HL-60/S4 treated with retinoic acid at 250 ng/mL for 4 days and 3 days (cell line): ENCODE data around the gene MFAP3.
"Not testable (repeated sequence)": the region's sequence is repeated elsewhere in the genome, so short reads cannot be mapped to it uniquely, and the experiment has no call there.

Source experiments
- in situ Hi-C: fragments of 300-500 bp; cut with MboI; formaldehyde crosslinking; loops from 2 replicates; pipeline ENCODE4 v1.7.0; 2022; ENCODE audit warnings: low sequenced_read_pairs

MFAP3 gene

DNA sequence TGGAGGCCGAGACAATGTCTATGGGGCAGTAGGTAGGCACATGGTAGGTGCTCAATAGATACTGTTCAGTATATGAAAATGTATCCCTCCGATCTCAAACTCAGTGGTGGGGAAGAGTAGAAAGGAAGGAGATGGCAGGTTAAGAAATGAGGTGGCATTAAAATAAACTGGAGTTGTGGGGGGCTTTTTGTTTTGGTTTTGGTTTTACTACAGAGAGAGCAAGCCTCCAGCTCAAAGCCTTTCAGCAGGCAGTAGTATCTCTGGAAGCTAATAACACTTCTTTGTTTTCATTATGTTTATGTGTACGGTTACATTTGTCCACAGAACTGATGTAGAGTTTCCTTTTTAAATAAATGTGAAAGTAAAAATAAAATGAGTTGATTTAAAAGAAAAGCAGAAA, 8.6 kb downstream of the MFAP3 start:
- in situ Hi-C loops: no loop called here

DNA sequence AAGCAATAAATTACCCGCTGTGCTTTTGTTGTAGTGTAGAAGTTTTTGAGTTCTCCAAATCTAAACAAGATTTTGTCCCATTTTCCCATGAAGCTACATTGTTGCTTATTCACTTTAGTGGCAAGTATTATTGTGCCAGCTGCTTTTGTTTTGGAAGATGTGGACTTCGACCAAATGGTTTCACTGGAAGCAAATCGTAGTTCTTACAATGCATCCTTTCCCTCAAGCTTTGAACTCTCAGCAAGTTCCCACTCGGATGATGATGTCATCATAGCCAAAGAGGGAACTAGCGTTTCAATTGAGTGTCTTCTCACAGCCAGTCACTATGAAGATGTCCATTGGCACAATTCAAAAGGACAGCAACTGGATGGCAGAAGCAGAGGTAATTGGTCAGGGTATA, 10.9 kb downstream of the MFAP3 start:
- in situ Hi-C loops: no loop called here

DNA sequence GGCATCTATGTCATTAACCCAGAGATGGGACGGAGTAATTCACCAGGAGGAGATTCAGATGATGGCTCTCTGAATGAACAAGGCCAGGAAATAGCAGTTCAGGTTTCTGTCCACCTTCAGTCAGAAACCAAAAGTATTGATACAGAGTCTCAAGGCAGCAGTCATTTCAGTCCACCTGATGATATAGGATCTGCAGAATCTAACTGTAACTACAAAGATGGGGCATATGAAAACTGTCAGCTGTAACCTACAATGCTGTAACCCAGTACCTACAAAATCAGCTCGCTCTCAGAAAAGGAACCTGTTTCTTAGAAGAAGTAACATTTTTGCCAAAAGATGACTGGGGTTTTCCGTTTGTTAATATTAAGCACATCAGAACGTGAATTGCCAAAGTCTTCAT, 14.7 kb downstream of the MFAP3 start:
- in situ Hi-C loops: no loop called here

DNA sequence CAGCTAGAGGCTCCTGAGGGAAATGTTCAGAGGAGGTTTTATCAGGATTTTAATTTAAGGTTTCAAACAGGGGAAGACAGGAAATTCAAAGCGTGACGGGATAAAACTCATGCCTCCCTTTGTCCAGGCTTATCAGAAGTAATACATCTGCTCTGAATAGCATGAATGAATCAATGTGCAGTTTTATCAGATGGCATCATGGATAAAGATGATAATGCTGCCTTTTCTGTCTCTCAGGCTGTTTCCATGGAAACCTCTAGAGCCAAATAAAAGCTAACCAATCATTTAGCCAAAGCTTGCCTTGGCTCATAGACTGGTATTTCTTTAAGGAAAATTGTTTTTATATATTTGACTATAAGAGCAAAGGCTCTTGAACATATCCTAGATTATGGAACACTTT, 16.4 kb downstream of the MFAP3 start:
- in situ Hi-C loops: no loop called here

DNA sequence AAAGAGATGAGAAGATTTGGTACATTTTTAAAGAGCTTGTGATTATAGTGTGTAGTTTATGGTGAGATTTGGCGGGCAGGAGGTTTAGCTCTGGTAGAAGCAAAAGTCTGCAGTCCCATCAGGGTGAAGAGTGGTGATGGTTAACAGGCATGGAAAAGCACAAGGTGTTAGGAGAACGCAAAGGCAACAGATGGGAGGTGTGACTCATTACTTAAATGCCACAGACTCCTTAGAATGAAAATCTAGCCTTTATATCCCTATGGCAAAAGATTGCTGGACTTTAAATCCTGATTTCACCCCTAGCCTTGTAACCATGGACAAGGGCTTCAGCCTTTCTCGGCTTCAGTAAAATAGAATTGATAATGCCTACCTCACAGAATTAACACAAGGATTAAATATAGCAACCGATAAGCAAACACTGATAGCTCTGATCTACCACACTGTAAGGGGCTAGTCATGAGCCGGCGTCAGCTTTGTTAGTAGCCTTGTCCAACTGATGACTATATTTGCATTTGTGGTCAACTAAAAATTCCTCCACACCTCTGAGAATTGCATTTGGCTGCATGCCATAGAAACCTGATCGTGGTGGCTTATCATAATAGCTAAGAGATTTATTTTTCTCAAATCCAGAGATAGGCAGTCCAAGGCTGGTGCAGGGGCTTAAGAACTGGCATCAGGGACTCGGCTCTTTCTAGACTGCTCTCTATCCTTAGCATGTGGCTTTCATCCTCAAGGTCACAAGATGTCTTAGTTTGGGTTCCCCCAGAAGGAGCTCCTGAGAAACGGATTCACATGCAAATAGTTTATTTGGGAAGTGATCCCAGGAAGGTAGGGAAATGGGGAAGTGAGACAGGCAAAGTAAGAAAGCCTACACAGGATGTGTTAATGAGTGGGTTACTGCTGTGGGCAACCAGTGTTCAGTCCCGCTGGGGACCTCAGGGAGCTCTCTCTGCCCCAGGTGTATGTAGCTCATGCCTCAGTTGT, 19.6 kb downstream of the MFAP3 start:
- in situ Hi-C loops: no loop called here

DNA sequence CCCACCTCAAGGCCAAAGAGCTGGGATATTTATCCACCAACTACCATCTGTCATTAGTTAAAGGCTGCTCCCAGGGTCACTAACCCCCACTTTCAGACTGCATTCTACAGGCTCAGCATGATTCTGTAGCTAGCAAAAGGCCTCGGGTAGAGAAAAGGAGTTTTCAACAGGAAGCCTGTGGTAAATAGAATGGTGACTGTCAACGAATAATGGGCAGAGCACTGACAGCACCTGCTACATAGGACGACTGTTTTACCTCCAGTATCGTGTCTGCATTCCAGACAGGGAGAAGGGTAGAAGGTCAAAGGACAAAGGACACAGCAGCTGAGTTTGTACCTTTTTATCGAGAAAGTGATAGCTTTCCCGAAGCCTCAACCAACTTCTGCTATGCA, 20.3 kb downstream of the MFAP3 start:
- in situ Hi-C loops: no loop called here

DNA sequence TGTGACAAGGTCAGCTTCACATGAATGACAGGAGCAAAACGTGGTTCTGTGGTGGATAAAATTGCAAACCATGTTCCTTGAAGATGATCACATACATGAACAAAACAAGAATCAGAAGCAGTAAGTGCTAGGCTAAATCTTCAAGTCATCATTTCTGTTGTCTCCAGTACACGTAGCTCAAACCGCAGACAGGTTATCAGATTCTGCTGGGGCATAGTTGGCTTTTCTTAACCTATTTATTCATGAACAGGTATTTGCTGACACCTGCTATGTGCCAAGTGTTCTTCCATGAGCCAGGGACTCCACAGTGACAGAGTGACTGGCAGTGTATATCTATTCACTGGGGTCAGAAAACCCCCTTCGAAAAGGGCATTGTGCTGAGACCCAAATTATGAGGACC, 20.8 kb downstream of the MFAP3 start:
- in situ Hi-C loops: no loop called here

DNA sequence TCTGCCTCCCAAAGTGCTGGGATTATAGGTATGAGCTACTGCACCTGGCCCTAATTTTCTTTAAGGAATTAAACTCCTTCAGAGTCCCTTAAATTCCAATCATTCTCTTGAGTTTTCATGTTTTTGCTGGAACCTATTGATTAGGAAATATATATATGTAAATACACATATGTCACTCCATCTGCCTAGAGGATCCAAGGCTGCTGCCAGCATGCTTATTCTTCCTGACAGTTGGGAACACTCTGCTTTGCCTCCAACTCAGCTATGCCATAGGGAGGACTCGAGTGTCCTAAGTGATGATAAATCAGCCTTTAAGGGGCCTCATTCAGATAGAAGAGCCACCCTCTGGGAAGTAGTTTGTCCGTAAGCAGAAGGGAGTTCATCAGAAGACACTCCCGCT, 21.8 kb downstream of the MFAP3 start:
- in situ Hi-C loops: no loop called here

DNA sequence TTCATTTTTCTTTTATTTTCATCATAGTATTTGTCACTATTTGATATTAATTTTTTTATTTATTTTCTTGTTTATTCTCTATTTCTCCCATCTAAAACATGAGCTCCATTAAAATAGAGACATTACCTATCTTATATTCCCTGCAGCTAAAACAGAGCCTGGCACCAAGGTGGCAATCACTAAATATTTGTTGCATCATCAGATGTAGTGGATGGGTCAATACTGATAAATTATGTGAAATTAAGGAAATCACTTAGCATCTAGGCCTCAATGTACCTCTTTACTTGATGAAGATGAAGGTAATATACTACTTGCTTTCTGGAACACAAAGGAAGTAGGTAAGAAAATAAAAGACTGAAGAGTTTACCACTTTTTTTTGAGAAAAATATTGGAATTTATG, 24.6 kb downstream of the MFAP3 start:
- in situ Hi-C loops: no loop called here

DNA sequence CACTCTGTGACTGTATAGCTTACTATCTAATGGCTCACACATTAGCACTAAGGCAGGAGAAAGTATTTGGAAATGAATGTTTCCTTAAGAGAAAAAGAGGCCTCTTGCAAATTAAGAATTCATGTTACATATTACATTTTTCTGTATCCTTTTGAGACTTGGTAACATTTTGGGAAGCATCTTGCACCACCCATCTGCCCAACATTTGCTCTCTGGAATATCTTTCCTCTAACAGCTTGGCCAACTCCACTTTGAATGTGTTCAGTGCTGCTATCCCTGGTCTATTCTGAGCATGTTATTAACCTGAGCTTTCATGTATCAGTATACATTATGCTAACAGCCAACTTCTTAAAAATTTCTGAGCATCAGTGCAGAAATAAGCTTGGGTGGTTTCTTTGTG, 27.2 kb downstream of the MFAP3 start:
- in situ Hi-C loops: no loop called here

DNA sequence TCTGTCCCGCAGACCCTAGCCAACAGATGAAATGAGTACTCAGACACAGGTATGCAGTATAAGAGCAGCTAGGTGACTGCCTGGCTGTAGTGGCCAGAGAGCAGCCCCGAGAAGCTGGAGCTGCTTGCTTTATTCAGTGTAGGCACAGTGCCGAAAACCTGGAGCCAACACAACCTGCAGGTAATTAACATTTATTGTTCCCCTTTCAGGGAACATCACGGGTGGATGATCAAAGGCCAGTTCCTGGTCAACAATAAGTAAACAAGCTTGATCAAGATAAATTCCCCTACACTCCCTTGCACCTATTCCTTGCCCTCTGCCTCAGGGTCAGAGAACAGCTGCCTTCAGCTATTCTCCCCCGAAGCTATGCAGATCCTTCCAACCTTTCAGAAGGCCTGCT, 31.1 kb downstream of the MFAP3 start:
- in situ Hi-C loops: not testable (repeated sequence)

DNA sequence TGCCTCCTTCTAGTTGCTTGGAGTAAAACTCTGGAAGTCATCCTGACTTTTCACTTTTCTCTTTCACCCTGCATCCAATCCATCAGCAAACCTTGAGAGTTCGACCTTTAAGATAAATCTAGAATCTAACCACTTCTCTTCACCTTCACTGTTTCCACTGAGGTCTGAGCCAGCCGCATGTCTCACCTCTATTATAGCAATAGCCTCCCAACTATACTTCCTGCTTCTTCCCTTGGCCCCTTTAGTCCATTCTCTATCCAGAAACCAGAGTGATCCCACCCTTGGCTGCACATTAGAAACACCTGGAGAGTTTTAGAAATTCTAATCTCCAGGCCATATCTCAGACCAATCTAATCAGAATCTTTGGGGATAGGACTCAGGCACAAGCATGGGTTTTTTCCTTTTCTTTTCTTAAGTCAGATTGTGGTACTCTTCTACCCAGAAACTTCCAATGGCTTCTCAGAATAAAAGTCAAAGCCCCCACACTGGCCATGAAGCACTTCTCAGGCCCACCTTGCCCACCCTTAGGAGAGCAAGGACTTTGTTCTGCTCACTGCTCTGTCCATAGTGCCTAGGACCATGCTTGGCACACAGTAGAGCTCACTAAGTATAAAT, 33.1 kb downstream of the MFAP3 start:
- in situ Hi-C loops: no loop called here

DNA sequence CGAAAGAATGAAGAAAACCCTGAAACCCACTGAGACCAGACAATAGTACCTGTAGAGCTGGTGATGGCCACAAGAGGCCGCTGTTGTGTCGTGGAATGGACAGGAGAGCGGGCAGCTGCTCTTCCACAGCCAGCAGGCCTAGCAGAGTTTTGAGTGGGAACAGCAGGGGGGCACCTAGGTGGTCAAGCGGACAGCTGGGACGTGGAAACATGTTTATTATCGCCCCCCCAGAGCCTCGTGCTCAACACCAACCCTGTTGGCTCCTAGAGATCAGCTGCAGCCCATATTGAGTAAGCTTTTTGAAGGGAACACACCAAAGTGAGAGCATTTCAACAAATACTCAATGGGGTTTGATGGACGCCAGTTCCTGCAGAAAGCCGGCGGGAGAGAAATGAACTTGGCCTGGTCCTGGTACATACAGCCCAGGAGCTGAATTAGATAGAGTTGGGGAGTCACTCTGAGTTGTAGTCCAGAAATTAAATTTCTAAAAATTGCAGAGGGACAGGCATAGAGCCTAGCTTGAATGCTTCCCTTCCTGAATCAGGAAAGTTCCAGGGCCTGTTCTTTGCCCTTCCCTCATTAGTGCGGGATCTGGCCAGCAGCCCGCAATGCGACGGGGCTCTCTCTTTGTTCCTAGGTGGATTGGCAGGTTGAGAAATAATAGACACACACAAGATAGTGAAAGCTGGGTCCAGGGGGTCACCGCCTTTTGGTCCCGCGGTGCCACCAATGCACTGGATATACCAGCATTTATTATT, 33.8 kb downstream of the MFAP3 start:
- in situ Hi-C loops: no loop called here

DNA sequence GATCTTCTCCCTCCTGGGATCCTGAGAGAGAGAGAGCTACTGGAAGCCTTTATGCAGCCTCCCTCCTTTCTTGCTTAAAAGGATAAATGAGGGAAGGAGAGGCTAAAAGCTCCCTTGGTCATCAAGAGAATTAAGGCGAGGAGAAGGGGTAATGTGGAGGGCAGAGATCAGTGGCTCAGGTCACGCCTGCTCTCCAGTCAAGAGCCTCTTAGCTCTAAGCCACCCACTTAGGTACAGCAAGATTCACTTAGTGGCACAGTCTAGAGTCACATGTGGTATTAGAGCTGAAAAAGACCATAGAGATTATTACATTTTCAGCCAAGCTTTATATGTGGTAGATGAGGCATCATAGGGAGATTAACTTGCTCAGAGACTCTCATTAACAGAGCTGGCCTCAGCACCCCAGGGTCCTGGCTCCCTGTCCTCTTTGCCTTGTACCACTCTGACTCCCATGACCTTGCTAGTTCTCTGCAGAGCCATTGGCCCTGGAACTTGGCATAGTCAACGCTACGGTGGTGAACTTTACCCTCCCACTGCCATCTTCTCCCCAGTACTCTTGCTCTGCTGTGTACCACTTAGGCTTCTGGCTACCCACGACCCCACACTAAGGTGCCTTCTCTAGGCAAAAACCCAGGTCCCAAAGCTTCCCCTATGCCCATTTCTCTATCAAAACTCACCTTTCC, 37.6 kb downstream of the MFAP3 start:
- in situ Hi-C loops: no loop called here

DNA sequence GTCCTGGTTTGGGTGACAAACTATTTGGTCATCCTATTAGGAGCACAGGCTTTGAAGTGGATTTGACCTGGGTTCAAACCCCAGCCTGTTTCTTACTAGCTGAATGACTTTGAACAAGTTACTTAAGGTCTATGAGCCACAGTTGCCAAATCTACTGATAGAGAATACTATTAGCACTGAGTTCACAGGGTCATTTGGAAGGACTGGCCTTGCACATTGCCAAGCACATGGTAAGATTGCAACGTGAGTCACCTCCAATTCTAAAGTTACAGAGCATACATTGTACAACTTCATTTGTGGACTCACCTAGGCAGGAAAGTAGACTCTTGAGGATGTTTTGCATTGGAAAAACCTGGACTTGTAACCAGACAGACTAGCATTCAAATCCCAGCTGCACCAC, 38.9 kb downstream of the MFAP3 start:
- in situ Hi-C loops: no loop called here

DNA sequence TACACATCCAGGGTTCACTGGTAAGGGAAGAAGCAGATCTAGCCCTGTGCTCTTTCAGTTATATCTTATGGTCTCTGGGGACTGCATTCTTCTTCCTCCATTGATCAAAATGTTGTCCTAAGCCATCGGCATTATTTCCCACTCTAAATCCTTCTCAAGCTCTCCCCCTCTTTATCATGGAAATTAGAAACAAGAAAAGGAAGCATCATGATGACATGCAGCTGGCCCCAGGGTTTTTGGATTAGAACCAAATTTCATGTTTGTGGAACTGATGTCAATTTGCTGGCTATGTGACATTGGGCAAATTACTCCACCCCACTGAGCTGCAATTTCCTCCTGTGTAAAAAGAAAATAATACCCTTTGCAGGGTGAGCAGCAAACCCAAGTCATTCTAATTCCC, 39.5 kb downstream of the MFAP3 start:
- in situ Hi-C loops: no loop called here

DNA sequence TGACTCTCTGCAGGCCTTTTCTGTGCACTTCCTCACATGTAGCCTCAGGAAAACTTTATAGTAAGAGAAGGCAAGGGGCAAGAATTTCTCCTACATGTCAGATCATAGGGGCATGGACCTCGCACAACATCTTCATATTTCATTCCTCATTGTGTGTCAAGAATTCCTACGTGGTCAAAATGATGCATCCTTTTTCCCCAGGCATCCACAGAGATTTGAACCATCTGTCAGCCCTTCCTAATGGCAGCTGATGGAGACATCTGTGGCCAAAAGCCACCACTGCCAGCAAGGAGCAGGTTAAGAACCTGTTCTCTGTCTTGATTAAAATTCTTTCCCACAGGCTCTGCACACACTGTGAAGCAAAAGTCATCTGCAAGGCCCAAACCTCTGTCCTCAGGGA, 42.5 kb downstream of the MFAP3 start:
- in situ Hi-C loops: no loop called here

DNA sequence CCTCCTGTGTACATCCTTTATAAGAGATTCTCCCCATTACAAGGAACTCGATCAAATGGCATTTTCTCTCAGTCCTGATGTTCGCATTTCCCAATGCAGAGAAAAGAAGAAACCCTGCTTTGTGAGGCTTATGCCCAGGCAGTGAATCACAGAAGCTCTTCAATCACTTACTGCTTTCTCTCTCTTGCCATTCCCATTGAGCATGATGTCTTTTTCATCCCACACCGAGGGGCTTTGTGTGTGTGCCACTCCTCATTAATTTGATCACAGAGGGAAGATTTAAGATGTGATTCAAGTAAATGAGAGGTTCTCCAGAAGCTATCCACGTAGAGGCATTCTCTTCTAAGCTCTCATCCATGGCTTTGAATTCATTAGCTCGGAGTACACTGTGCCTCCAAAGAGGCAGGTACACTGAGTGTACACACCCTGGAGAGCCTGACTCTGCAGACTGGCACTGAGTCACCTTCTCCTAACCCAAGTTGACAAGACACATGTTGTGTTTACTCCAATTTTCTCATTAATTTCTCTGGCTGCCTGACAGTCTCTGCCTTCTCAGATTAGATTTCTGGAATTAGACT, 45.4 kb downstream of the MFAP3 start:
- in situ Hi-C loops: no loop called here

DNA sequence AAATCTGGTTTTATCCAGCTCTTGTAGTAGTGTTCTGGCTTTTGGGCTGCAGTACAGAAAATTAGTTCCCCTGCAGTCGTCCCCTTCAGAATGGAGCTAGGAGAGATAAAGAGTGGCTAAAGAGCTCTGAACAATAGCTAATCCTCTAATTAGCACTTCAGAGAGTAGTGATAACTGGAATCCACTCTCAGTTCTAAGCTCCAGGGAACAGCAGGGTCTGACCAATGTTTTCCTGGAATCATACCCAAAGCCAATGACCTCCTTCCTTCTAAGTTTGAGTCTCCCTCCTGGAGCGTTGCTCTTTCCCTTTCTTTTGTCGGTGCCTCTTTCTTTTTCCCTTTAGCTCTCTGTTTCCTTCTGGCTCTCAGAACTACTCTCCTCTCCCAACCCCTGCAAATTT, 47.4 kb downstream of the MFAP3 start:
- in situ Hi-C loops: no loop called here

DNA sequence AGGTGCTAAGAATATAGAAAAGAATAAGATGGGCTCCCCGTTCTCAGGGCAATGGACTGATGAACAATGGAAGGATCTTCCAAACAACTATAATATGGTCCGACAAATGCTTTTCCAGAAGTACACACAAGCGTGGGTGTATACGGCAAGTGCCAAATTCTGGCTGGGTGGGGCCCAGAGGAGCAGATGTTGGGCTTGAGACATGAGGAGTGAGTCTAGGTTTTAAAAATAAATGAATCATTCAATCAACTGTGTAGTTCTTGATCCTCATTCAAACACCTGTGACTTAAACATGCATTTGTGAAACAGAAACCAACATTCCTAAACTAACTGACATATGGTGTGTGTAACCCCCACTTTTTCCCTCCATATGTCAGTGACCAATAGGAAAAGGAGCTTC, 47.9 kb downstream of the MFAP3 start:
- in situ Hi-C loops: no loop called here

DNA sequence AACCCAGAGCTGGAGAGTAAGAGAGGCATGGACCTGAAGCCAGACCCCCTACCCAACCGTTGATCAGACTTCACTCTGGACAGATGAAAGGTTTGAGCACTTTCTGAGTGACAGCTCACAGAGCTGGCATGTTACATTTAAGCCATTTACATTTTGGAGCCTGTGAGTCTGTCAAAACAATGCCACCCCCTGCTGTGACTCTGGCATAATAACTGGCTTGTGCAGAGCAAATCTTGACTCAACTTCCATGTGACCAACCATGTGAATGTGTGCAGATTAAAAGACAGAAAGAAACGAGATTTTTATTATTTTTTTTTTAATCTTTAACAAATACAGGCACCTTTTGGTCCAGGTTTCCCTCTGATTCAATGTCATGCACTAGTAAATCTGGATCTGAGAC, 48.5 kb downstream of the MFAP3 start:
- in situ Hi-C loops: no loop called here
